H1 (cell line): ENCODE results near the gene SH3GL2. TPM values are rescaled to one million over a fixed set of nuclear protein-coding genes. Genes with fewer than 3 reads are reported as not detected.

Experiments
- KDM5A ChIP-seq: fragments of 200-600 bp; IDR thresholded peaks from 2 replicates; pipeline ENCODE4 v1.7.1; 2012; ENCODE audit warnings: mild to moderate bottlenecking, low read length, inconsistent platforms, mixed read lengths
- POLR2AphosphoS5 ChIP-seq: IDR thresholded peaks from 2 replicates; pipeline ENCODE4 v1.6.1; 2011; ENCODE audit warnings: low read depth, low read length
- RBBP5 ChIP-seq: IDR thresholded peaks from 2 replicates; pipeline ENCODE4 v1.7.1; 2012; ENCODE audit warnings: low read depth, mild to moderate bottlenecking, inconsistent platforms, low read length, moderate library complexity, borderline replicate concordance
- SRF ChIP-seq: IDR thresholded peaks from 2 replicates; pipeline ENCODE4 v1.6.1; 2011; ENCODE audit warnings: mild to moderate bottlenecking, low read depth, low read length, moderate library complexity
- polyA plus RNA-seq, 7 experiments: library from polyadenylated mRNA; depleted of rRNA in 3 of 7; stranded (reverse) in 5 of 7; unstranded in 2 of 7; fragments of >200 nt in 5 of 7; fragments of 200-250 nt in 2 of 7; gene quantifications; 1 replicate in 5 of 7; 2 replicates in 1 of 7; 4 replicates in 1 of 7; pipeline versions ENCODE4 v1.2.1 to v1.2.3, GENCODE V29; 2011 to 2013; ENCODE audit warnings: missing spikeins in 2 of 7, mixed read lengths in 2 of 7
- total RNA-seq: library from RNA; stranded (reverse); fragmentation: NEBNext Ultra II Directional; extraction: Animal tissue kit (Norgen Biotek cat#: 25700); gene quantifications from 2 replicates; pipeline ENCODE4 v1.2.1, GENCODE V29; 2021
- TF ChIP-seq, protein P1 (sequence below): IDR thresholded peaks from 2 replicates; pipeline ENCODE4 v1.6.1; 2012; ENCODE audit warnings: inconsistent platforms

Gene SH3GL2
- total and polyA plus RNA-seq, 2 of the 8 experiments (the other 6 are each of a cell fraction or from before 2014, with no cell fraction given) = 4.7 to 5.3 TPM

DNA sequence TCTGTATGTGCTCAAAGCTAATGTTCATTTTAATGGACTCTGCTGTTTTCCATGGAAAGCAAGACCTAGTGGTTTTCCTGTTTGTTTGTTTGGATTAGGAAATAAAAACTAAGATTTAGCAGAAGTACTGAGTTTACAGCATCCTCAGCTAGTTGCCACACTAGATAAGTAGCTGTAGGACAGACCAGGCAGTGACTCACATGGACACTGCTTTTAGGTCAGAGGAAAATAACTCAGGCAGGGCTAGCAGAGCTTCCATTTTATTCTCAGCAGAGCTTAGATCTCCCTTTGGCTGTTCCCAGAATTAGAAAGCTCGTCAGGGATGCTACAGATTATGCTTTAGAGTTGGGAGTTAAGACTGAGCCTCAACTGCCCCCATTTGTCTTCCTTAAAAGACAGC is 204.4 kb downstream of the SH3GL2 start (continued):
- TF ChIP-seq, protein P1, sequence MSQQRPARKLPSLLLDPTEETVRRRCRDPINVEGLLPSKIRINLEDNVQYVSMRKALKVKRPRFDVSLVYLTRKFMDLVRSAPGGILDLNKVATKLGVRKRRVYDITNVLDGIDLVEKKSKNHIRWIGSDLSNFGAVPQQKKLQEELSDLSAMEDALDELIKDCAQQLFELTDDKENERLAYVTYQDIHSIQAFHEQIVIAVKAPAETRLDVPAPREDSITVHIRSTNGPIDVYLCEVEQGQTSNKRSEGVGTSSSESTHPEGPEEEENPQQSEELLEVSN = no peak
- no peak for TF ChIP-seq POLR2AphosphoS5
- TF ChIP-seq RBBP5 = no peak
- TF ChIP-seq SRF = no peak
- TF ChIP-seq KDM5A = no peak
